Spleen (tissue), 7 donors: ENCODE measurements around the gene C1orf146.

Experiments used
- POLR2A ChIP-seq, 3 donors: fragments of 450-650 bp; IDR thresholded peaks; one replicate each; pipeline ENCODE4 v1.5.1; 2017; ENCODE audit warnings: antibody characterized with exemption in 3 of 3, mild to moderate bottlenecking in 1 of 3
- POLR2AphosphoS5 ChIP-seq, 3 donors: sonication (generic); formaldehyde crosslinking; IDR thresholded peaks; one replicate each; pipeline ENCODE4 v1.5.1; 2017; ENCODE audit warnings: antibody characterized with exemption in 3 of 3
- TF ChIP-seq, protein P1 (sequence below), 11 experiments: fragments of 200-600 bp in 7 of 11; fragments of 450-650 bp in 4 of 11; sonication (generic) in 4 of 11; IDR thresholded peaks in 8 of 11; conservative IDR thresholded peaks in 3 of 11; 1 replicate in 7 of 11; 2 replicates in 4 of 11; pipeline versions ENCODE4 v1.4.0 to v1.8.0; 2016 to 2021; ENCODE audit warnings: antibody characterized with exemption in 11 of 11, inconsistent platforms in 4 of 11, mild to moderate bottlenecking in 1 of 11
- donor health status: DM: no; HTN: no; CAD: no; lungs with moderate emphysema.
- donor health status: DM: no; HTN: no; CAD: no.
- donor health status: DM: no; HTN: no; CAD: no.

- TF ChIP-seq, protein P1, sequence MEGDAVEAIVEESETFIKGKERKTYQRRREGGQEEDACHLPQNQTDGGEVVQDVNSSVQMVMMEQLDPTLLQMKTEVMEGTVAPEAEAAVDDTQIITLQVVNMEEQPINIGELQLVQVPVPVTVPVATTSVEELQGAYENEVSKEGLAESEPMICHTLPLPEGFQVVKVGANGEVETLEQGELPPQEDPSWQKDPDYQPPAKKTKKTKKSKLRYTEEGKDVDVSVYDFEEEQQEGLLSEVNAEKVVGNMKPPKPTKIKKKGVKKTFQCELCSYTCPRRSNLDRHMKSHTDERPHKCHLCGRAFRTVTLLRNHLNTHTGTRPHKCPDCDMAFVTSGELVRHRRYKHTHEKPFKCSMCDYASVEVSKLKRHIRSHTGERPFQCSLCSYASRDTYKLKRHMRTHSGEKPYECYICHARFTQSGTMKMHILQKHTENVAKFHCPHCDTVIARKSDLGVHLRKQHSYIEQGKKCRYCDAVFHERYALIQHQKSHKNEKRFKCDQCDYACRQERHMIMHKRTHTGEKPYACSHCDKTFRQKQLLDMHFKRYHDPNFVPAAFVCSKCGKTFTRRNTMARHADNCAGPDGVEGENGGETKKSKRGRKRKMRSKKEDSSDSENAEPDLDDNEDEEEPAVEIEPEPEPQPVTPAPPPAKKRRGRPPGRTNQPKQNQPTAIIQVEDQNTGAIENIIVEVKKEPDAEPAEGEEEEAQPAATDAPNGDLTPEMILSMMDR (IDR thresholded peaks at IDR 0.05 in 8 of 11, conservative IDR thresholded peaks at IDR 0.05 in 3 of 11), result no peak
- TF ChIP-seq POLR2A (IDR thresholded peaks at IDR 0.05) (no peak), POLR2AphosphoS5 (IDR thresholded peaks at IDR 0.05) (no peak)
These were observed 49.1 kb upstream of the C1orf146 start for GRCh38 chr1:92168657-92169056.
